ENCODE measurements around the gene FREM3.
"Not testable (repeated sequence)": the region's sequence is repeated elsewhere in the genome, so short reads cannot be mapped to it uniquely, and the experiment has no call there.

The FREM3 gene

GRCh38 chr4:143701365-143701764 is 890 bp upstream of the FREM3 start:
- in situ Hi-C loops (cut with HindIII; ENCODE audit: low sequenced_read_pairs), result no loop called here
- no peak for TF ChIP-seq CTCF (IDR thresholded peaks at IDR 0.05; ENCODE audit: low read depth, low read length, missing control alignments)
- no peak overlapping the region for H3K4me3 ChIP-seq (ENCODE audit: low read depth, low read length)
- DNase-seq (ENCODE audit: low read depth), result no peak

- in situ Hi-C loops (cut with HindIII; ENCODE audit: low sequenced_read_pairs), result no loop called here
- H3K4me3 ChIP-seq (ENCODE audit: low read depth, low read length), result peak overlapping the region; percentile 25
- no peak for TF ChIP-seq CTCF (IDR thresholded peaks at IDR 0.05; ENCODE audit: low read depth, low read length, missing control alignments)
- DNase-seq (ENCODE audit: low read depth), result peak; percentile 8
These were observed 444 bp downstream of the FREM3 start for GRCh38 chr4:143700046-143700415.

- H3K4me3 ChIP-seq (ENCODE audit: low read depth, low read length), result peak overlapping the region; percentile 25
- in situ Hi-C loops (cut with HindIII; ENCODE audit: low sequenced_read_pairs), result no loop called here
- DNase-seq (ENCODE audit: low read depth), result no peak
- TF ChIP-seq CTCF (IDR thresholded peaks at IDR 0.05; ENCODE audit: low read depth, low read length, missing control alignments), result no peak
These were observed 987 bp downstream of the FREM3 start for GRCh38 chr4:143699331-143700045.

- H3K4me3 ChIP-seq (ENCODE audit: low read depth, low read length), result no peak overlapping the region
- no peak for DNase-seq (ENCODE audit: low read depth)
- TF ChIP-seq CTCF (IDR thresholded peaks at IDR 0.05; ENCODE audit: low read depth, low read length, missing control alignments), result no peak
- in situ Hi-C loops (cut with HindIII; ENCODE audit: low sequenced_read_pairs), result no loop called here
These were observed 6.6 kb downstream of the FREM3 start for GRCh38 chr4:143693856-143694255.

- DNase-seq (ENCODE audit: low read depth), result no peak
- H3K4me3 ChIP-seq (ENCODE audit: low read depth, low read length), result no peak overlapping the region
- in situ Hi-C loops (cut with HindIII; ENCODE audit: low sequenced_read_pairs), result no loop called here
- no peak for TF ChIP-seq CTCF (IDR thresholded peaks at IDR 0.05; ENCODE audit: low read depth, low read length, missing control alignments)
These were observed 8.2 kb downstream of the FREM3 start for GRCh38 chr4:143692241-143692640.

GRCh38 chr4:143679434-143679833 is 21.0 kb downstream of the FREM3 start:
- no peak for DNase-seq (ENCODE audit: low read depth)
- H3K4me3 ChIP-seq (ENCODE audit: low read depth, low read length), result no peak overlapping the region
- in situ Hi-C loops (cut with HindIII; ENCODE audit: low sequenced_read_pairs), result no loop called here
- no peak for TF ChIP-seq CTCF (IDR thresholded peaks at IDR 0.05; ENCODE audit: low read depth, low read length, missing control alignments)

- H3K4me3 ChIP-seq (ENCODE audit: low read depth, low read length); DNase-seq (ENCODE audit: low read depth); in situ Hi-C loops (cut with HindIII; ENCODE audit: low sequenced_read_pairs): not testable (repeated sequence)
These were observed 26.8 kb downstream of the FREM3 start for GRCh38 chr4:143673629-143674028.

Data from astrocyte of the cerebellum (primary cell).